ENCODE measurements around the gene TTC19. TPM values are rescaled to one million over a fixed set of nuclear protein-coding genes. Genes with fewer than 3 reads are reported as not detected.

Gene TTC19
- total and polyA plus RNA-seq, 2 experiments from 2014 or later: 31.8 to 46.5 TPM

DNA sequence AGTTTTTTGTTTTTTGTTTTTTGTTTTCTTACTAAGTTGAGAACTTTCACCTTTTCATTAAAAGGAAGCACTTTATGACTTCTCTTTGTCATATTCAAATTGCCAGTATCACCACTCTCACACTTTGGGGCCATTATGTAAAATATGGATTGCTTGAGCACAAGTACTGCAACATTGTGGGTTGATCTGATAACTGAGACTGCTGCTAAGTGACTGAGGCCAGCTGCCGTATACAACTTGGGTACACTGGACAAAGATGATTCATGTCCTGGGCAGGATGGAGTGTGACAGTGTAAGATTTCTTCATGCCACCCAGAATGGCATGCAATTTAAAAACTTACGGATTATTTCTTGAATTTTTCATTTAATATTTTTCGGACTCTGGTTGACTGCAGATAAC lies 7.8 kb downstream of the TTC19 start:
- Histone ChIP-seq H3K9me2 (replicated peaks; ENCODE audit: insufficient read depth) (no peaks in the 10 kb centered on the region), H4K20me1 (ENCODE audit: insufficient read depth, poor library complexity, severe bottlenecking) (no peaks in the 10 kb centered on the region), H3K79me2 (peaks cover 15% of the 10 kb centered on the region), H3K9me3 (ENCODE audit: low read depth) (peaks cover 5% of the 10 kb centered on the region), H3K27me3 (no peaks in the 10 kb centered on the region), H3K27ac (no peak overlapping the region), H3K4me2 (no peak overlapping the region), H3K36me3 (replicated peaks; ENCODE audit: insufficient read depth, low read depth) (peaks cover 9% of the 10 kb centered on the region), H2AFZ (no peak overlapping the region), H3K4me1 (ENCODE audit: insufficient read depth) (no peaks in the 10 kb centered on the region), H3K4me3 (no peak overlapping the region)
- DNase-seq (ENCODE audit: low spot score): no peak
- TF ChIP-seq, protein P1, sequence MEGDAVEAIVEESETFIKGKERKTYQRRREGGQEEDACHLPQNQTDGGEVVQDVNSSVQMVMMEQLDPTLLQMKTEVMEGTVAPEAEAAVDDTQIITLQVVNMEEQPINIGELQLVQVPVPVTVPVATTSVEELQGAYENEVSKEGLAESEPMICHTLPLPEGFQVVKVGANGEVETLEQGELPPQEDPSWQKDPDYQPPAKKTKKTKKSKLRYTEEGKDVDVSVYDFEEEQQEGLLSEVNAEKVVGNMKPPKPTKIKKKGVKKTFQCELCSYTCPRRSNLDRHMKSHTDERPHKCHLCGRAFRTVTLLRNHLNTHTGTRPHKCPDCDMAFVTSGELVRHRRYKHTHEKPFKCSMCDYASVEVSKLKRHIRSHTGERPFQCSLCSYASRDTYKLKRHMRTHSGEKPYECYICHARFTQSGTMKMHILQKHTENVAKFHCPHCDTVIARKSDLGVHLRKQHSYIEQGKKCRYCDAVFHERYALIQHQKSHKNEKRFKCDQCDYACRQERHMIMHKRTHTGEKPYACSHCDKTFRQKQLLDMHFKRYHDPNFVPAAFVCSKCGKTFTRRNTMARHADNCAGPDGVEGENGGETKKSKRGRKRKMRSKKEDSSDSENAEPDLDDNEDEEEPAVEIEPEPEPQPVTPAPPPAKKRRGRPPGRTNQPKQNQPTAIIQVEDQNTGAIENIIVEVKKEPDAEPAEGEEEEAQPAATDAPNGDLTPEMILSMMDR (IDR thresholded peaks at IDR 0.05; ENCODE audit: poor library complexity): no peak
- no peak for TF ChIP-seq EZH2phosphoT487 (IDR thresholded peaks at IDR 0.05; ENCODE audit: low read depth, severe bottlenecking, unreplicated experiment)
- TF ChIP-seq EZH2 (IDR thresholded peaks at IDR 0.05; ENCODE audit: borderline replicate concordance): no peak
- WGBS (ENCODE audit: low lambda C conversion rate, missing lambda C conversion rate): 87% methylated on average over 3 of the region's 3 CpGs

DNA sequence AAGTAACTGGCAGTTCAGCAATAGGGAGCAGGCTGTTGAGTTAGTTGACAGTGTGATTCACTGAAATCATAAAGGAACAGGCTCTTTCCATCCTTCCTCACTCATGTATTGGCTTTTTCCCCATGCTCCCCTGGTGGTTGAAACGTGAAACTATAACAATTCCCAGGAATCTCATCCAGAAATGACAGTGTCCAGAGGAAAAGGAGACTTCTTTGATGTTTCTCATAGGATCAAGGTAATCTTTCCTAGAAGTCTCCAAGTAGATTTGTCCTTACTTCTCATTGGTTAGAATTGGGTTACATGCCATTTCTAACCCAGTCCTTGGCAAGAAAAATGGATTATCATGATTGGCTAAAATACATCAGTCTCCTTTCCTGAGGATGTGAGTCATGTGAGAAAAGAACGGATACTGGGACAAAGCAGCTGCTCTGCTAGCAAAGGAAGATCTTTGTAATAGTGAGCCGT lies 14.4 kb downstream of the TTC19 start:
- H3K27ac ChIP-seq: no peak overlapping the region
- H3K79me2 ChIP-seq: peaks cover 15% of the 10 kb centered on the region
- H2AFZ ChIP-seq: no peak overlapping the region
- no peaks in the 10 kb centered on the region for H3K36me3 ChIP-seq (replicated peaks; ENCODE audit: insufficient read depth, low read depth)
- no peaks in the 10 kb centered on the region for H4K20me1 ChIP-seq (ENCODE audit: insufficient read depth, poor library complexity, severe bottlenecking)
- no peaks in the 10 kb centered on the region for H3K9me3 ChIP-seq (ENCODE audit: low read depth)
- no peak overlapping the region for H3K4me3 ChIP-seq
- peak; percentile 57 for DNase-seq (ENCODE audit: low spot score)
- H3K4me2 ChIP-seq: no peak overlapping the region
- 44% methylated on average over 3 of the region's 3 CpGs for WGBS (ENCODE audit: low lambda C conversion rate, missing lambda C conversion rate)
- no peaks in the 10 kb centered on the region for H3K4me1 ChIP-seq (ENCODE audit: insufficient read depth)
- TF ChIP-seq, protein P1 (IDR thresholded peaks at IDR 0.05; ENCODE audit: poor library complexity): peak; percentile 41
- no peak for TF ChIP-seq EZH2 (IDR thresholded peaks at IDR 0.05; ENCODE audit: borderline replicate concordance)
- H3K9me2 ChIP-seq (replicated peaks; ENCODE audit: insufficient read depth): no peaks in the 10 kb centered on the region
- no peaks in the 10 kb centered on the region for H3K27me3 ChIP-seq

DNA sequence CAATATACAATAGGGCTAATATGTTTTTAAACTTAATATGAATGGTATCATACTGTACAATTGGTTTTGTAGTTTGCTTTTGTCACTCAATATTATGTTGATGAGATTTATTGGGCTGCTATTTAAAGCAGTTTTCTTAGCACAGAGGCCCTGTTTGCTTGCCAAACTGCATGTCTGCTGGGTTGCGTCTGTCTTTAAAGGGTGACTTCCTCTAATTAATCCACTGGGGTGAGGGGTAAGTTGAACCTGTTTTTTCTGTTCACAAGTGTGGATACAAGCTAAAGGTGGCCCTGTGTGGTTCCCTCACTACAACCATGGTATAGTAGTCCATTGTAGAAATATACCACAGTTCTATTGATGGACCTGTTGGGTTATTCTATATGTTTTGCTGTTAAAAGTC lies 19.7 kb downstream of the TTC19 start:
- Histone ChIP-seq H3K9me3 (ENCODE audit: low read depth) (no peaks in the 10 kb centered on the region), H3K4me3 (no peak overlapping the region), H3K4me2 (no peak overlapping the region), H3K79me2 (peaks cover 24% of the 10 kb centered on the region), H3K27ac (no peak overlapping the region), H3K9me2 (replicated peaks; ENCODE audit: insufficient read depth) (no peaks in the 10 kb centered on the region), H3K4me1 (ENCODE audit: insufficient read depth) (no peaks in the 10 kb centered on the region), H2AFZ (no peak overlapping the region), H4K20me1 (ENCODE audit: insufficient read depth, poor library complexity, severe bottlenecking) (peaks cover 3% of the 10 kb centered on the region), H3K36me3 (replicated peaks; ENCODE audit: insufficient read depth, low read depth) (no peaks in the 10 kb centered on the region), H3K27me3 (no peaks in the 10 kb centered on the region)
- TF ChIP-seq, protein P1 (IDR thresholded peaks at IDR 0.05; ENCODE audit: poor library complexity): no peak
- TF ChIP-seq EZH2phosphoT487 (IDR thresholded peaks at IDR 0.05; ENCODE audit: low read depth, severe bottlenecking, unreplicated experiment) (no peak), EZH2 (IDR thresholded peaks at IDR 0.05; ENCODE audit: borderline replicate concordance) (no peak)
- WGBS (ENCODE audit: low lambda C conversion rate, missing lambda C conversion rate): 93% methylated on average over 1 of the region's 1 CpG
- DNase-seq (ENCODE audit: low spot score): no peak

DNA sequence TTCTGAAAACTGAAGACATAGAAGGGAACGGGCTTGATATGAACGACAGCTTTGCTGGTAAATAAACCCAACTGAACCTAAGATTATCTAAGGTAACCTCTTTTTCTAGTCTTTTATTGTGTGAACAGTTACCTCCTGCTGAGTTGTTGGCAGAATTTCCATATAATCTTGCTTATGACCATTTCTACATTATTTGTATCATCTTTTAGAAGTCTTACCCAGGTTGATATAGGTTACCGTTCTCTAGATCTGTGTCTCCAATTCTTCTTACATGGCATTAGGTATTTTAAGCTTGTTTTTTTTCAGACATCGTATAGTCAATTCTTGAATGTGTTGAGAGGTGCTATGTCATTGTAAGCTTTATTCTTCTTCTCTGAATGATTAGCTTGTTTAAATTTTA lies 24.3 kb downstream of the TTC19 start:
- 69% methylated on average over 4 of the region's 4 CpGs for WGBS (ENCODE audit: low lambda C conversion rate, missing lambda C conversion rate)
- Histone ChIP-seq H2AFZ (no peak overlapping the region), H3K27ac (no peak overlapping the region), H3K79me2 (peaks cover 15% of the 10 kb centered on the region), H3K4me1 (ENCODE audit: insufficient read depth) (no peaks in the 10 kb centered on the region), H3K36me3 (replicated peaks; ENCODE audit: insufficient read depth, low read depth) (no peaks in the 10 kb centered on the region), H3K4me2 (no peak overlapping the region), H4K20me1 (ENCODE audit: insufficient read depth, poor library complexity, severe bottlenecking) (peaks cover 3% of the 10 kb centered on the region), H3K4me3 (no peak overlapping the region), H3K27me3 (no peaks in the 10 kb centered on the region), H3K9me2 (replicated peaks; ENCODE audit: insufficient read depth) (no peaks in the 10 kb centered on the region), H3K9me3 (ENCODE audit: low read depth) (no peaks in the 10 kb centered on the region)
- no peak for DNase-seq (ENCODE audit: low spot score)
- TF ChIP-seq, protein P1 (IDR thresholded peaks at IDR 0.05; ENCODE audit: poor library complexity): no peak
- TF ChIP-seq EZH2 (IDR thresholded peaks at IDR 0.05; ENCODE audit: borderline replicate concordance) (no peak), EZH2phosphoT487 (IDR thresholded peaks at IDR 0.05; ENCODE audit: low read depth, severe bottlenecking, unreplicated experiment) (no peak)
